GM12873 (cell line): ENCODE measurements around the gene RASA3.

ENCODE experiments used
- CTCF ChIP-seq: IDR thresholded peaks from 2 replicates; pipeline ENCODE4 v1.5.1; 2012; ENCODE audit warnings: low read depth, mild to moderate bottlenecking, moderate library complexity, low read length, control low read depth; ENCODE audit not compliant: insufficient read depth; ENCODE audit errors: missing control alignments

Gene RASA3

GRCh38 chr13:114134944-114135610 lies 2.7 kb upstream of the RASA3 start:
- TF ChIP-seq CTCF: no peak

- TF ChIP-seq CTCF: no peak
Observed at GRCh38 chr13:114134111-114134943, 1.9 kb upstream of the RASA3 start.

GRCh38 chr13:114131583-114132418 lies 622 bp downstream of the RASA3 start:
- no peak for TF ChIP-seq CTCF

- no peak for TF ChIP-seq CTCF
Observed at GRCh38 chr13:114130837-114131582, 1.4 kb downstream of the RASA3 start.

- no peak for TF ChIP-seq CTCF
Observed at GRCh38 chr13:114130131-114130836, 2.1 kb downstream of the RASA3 start.

GRCh38 chr13:114129649-114130062 lies 2.8 kb downstream of the RASA3 start:
- TF ChIP-seq CTCF: no peak
